ENCODE data around the gene MAPKAPK2. TPM values are rescaled to one million over a fixed set of nuclear protein-coding genes. Genes with fewer than 3 reads are reported as not detected.

Gene MAPKAPK2
- total RNA-seq, 6 experiments from 2014 or later, result 80.0 to 89.1 (median 86.0) TPM

DNA sequence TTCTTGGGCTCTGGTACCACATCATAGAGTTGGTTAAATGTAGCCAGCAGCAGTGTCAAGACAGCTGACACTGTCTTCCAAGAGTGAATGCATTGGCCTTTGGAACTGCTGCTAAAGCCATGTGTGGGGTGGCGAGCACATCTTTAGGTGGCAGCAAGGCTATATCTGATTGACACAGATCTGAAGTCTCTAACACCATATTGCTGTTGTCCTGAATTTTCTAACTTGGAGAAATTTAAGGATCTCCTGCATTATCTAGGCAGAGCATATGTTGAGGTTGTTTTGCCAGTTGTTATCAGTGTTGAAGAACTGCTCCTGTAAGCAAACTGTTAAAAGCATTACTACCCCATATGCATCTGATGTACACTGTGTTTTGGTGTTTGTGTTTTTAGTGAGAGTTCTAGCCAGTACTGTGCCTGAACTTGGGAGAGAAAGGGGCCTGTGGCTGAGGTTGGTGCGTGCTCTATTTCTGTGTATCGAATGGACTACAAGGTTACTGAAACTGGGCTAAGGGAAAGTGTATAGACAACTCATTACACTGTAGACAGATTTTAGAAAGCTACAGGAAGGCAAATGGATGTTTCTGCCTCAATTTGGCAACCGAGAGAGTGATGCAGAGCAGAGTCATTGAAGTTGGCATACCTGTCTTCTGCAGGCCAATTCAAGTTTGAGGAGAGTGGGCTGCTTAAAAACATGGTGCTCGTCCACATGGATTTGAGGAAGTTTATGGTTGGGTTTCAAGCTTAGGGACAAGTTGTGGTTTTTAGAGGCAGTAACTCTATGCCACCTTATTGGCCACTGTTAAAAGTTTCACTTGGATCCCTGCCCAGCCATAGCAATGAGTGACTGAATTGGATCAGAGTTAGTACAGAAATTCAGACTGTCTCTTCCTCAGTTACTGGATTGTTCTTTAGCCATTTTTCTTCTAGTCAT lies 32.5 kb upstream of the MAPKAPK2 start:
- H3K27me3 Mint-ChIP-seq (ENCODE audit: insufficient read depth), result peaks cover 2% of the 10 kb centered on the region; the same call in 1 of the 2 replicates
- no peaks in the 10 kb centered on the region for H3K9me3 Mint-ChIP-seq
- no peak overlapping the region for H3K4me3 Mint-ChIP-seq
- DNase-seq, result no peak
- peaks cover 18% of the 10 kb centered on the region for H3K4me1 Mint-ChIP-seq (ENCODE audit: low read depth)
- no peak overlapping the region; the same call in 1 of the 2 replicates for H3K27ac Mint-ChIP-seq
- TF ChIP-seq, protein P1, sequence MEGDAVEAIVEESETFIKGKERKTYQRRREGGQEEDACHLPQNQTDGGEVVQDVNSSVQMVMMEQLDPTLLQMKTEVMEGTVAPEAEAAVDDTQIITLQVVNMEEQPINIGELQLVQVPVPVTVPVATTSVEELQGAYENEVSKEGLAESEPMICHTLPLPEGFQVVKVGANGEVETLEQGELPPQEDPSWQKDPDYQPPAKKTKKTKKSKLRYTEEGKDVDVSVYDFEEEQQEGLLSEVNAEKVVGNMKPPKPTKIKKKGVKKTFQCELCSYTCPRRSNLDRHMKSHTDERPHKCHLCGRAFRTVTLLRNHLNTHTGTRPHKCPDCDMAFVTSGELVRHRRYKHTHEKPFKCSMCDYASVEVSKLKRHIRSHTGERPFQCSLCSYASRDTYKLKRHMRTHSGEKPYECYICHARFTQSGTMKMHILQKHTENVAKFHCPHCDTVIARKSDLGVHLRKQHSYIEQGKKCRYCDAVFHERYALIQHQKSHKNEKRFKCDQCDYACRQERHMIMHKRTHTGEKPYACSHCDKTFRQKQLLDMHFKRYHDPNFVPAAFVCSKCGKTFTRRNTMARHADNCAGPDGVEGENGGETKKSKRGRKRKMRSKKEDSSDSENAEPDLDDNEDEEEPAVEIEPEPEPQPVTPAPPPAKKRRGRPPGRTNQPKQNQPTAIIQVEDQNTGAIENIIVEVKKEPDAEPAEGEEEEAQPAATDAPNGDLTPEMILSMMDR (IDR thresholded peaks at IDR 0.05), result no peak
- peaks cover 48% of the 10 kb centered on the region for H3K36me3 Mint-ChIP-seq (ENCODE audit: low read depth)

DNA sequence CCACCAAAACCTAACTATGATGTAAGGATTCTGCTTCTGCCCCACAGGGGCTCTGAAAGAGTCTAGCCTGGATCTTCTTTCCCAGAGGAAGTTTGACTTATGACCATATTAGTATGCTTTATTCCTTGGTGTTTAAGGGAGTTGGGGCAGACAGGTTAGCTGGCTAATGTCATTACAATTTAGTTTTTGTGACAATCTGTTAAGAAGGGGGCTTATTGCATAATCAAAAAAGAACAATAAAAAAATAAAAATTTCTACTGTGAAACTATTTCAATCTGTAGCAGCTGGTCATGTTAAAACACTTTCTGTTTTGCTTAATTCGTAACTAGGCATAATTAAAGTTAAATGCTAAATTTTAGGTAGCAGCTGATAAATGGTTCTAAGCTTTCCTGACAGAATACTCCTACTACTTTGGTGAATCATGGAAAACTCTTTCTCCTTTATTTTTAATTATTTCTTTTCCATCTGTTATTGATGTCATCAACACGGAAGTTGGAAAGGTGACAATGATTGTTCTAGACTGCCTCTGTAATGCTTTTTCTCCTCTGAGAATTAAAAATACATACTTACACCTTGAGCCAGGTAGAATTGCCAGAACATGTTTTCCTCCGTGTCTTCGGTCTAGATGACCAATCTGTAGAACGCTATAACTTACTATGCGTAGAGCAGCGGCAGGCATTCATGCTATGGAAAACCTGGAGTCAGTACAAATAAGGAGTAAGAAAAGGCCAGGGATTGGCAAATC lies 30.8 kb upstream of the MAPKAPK2 start:
- peaks cover 18% of the 10 kb centered on the region for H3K4me1 Mint-ChIP-seq (ENCODE audit: low read depth)
- TF ChIP-seq, protein P1 (IDR thresholded peaks at IDR 0.05), result no peak
- no peak for DNase-seq
- H3K9me3 Mint-ChIP-seq, result no peaks in the 10 kb centered on the region
- no peak overlapping the region for H3K4me3 Mint-ChIP-seq
- peaks cover 38% of the 10 kb centered on the region for H3K36me3 Mint-ChIP-seq (ENCODE audit: low read depth)
- H3K27ac Mint-ChIP-seq, result no peak overlapping the region
- H3K27me3 Mint-ChIP-seq (ENCODE audit: insufficient read depth), result peaks cover 4% of the 10 kb centered on the region

DNA sequence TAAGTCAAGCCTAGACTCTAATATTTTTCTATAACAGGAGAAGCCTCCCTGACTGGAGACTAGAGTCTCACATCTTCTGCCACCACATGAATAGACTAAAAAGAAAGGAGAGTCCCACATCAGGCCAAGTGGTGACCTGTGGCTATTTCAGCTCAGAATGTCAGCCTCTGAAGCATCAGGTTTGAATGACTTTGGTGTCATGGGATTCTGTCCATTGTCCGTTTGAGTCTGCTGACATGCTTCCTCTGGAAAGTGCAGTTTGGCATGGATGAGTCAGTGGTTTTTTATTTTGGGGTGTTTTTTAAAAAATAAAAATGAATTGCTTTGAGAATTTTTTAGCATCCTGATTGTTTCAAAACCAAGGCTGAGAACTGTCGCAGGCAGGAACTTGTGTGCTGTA lies 29.9 kb upstream of the MAPKAPK2 start:
- no peak overlapping the region for H3K4me3 Mint-ChIP-seq
- TF ChIP-seq, protein P1 (IDR thresholded peaks at IDR 0.05), result no peak
- H3K36me3 Mint-ChIP-seq (ENCODE audit: low read depth), result peaks cover 30% of the 10 kb centered on the region
- H3K27me3 Mint-ChIP-seq (ENCODE audit: insufficient read depth), result peaks cover 4% of the 10 kb centered on the region
- no peaks in the 10 kb centered on the region for H3K9me3 Mint-ChIP-seq
- peaks cover 10% of the 10 kb centered on the region; the same call in 1 of the 2 replicates for H3K4me1 Mint-ChIP-seq (ENCODE audit: low read depth)
- no peak overlapping the region for H3K27ac Mint-ChIP-seq
- DNase-seq, result no peak

DNA sequence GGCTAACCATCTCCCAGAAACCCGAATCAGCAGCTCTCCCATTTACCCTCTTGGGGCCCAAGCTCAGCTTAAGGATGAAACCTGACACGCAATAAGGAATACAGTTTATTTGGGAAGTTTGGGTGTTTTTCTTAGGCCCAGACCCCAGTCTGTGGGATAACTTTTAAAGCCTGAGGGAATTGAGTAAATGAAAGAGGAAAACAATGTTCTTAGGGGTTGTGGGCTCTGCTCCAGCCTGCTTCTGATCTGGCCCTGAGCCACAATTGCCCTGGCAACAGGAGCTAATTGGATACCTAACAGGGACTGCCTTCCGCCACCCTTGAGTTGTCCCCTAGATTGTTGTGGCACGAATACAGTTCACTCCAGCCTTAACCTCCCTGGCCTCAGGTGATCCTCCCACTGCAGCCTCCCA lies 29.2 kb upstream of the MAPKAPK2 start:
- DNase-seq, result no peak
- no peak overlapping the region for H3K4me3 Mint-ChIP-seq
- no peaks in the 10 kb centered on the region for H3K9me3 Mint-ChIP-seq
- H3K36me3 Mint-ChIP-seq (ENCODE audit: low read depth), result peaks cover 23% of the 10 kb centered on the region
- H3K27ac Mint-ChIP-seq, result no peak overlapping the region
- TF ChIP-seq, protein P1 (IDR thresholded peaks at IDR 0.05), result no peak
- peaks cover 4% of the 10 kb centered on the region for H3K27me3 Mint-ChIP-seq (ENCODE audit: insufficient read depth)
- peaks cover 7% of the 10 kb centered on the region; the same call in 1 of the 2 replicates for H3K4me1 Mint-ChIP-seq (ENCODE audit: low read depth)

DNA sequence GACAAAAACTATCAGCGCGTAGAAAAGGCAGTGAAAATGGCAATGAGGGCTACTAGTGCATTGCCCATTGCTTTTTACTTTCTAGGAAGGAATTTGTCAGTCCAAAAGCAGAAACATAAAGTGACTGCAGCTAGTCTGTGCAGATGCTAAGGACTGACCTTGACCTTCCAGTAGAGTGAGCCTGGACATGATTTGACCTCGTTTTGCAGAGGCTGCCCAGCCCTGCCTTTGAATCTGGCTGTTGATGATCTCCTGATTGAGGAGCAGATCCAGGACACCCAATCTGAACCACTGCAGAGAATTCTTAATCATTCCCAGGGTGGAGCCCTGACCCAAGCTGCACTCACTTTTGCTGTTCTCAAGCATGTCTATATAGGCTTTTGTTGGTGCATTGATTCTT lies 27.8 kb upstream of the MAPKAPK2 start:
- peaks cover 12% of the 10 kb centered on the region; the same call in 1 of the 2 replicates for H3K36me3 Mint-ChIP-seq (ENCODE audit: low read depth)
- H3K9me3 Mint-ChIP-seq, result no peaks in the 10 kb centered on the region
- DNase-seq, result no peak
- H3K27ac Mint-ChIP-seq, result no peak overlapping the region
- H3K4me3 Mint-ChIP-seq, result no peak overlapping the region
- H3K4me1 Mint-ChIP-seq (ENCODE audit: low read depth), result peaks cover 6% of the 10 kb centered on the region; the same call in 1 of the 2 replicates
- peaks cover 5% of the 10 kb centered on the region; the same call in 1 of the 2 replicates for H3K27me3 Mint-ChIP-seq (ENCODE audit: insufficient read depth)
- TF ChIP-seq, protein P1 (IDR thresholded peaks at IDR 0.05), result no peak

Measured in HFFc6 (cell line).